ENCODE results near the gene CDK6.

- TF ChIP-seq CTCF (IDR thresholded peaks at IDR 0.05) (no peak), POLR2A (IDR thresholded peaks at IDR 0.05) (no peak)
Measured at GRCh38 chr7:92635538-92635937, 200.8 kb downstream of the CDK6 start.

Data from lower leg skin (tissue), 3 donors.